HL-60 (cell line): ENCODE data around the gene ESR1.

Experiments used
- DNase-seq, 2 experiments: peaks; one replicate each; pipeline ENCODE4 v3.0.0-alpha.2; 2010 to 2020; ENCODE audit warnings: low read depth in 1 of 2, low spot score in 1 of 2
- H3K27ac ChIP-seq: fragments of 250-450 bp; sonication (Bioruptor Pico); replicated peaks from 2 replicates; pipeline ENCODE4 v1.5.1; 2020; ENCODE audit warnings: mild to moderate bottlenecking, moderate library complexity
- H3K27me3 ChIP-seq: fragments of 250-450 bp; sonication (Bioruptor Pico); 2 replicates; pipeline ENCODE4 v1.5.1; 2021; ENCODE audit warnings: mild to moderate bottlenecking, moderate library complexity; ENCODE audit not compliant: insufficient read depth, poor library complexity, severe bottlenecking
- H3K4me3 ChIP-seq: replicated peaks from 2 replicates; pipeline ENCODE4 v1.5.1; 2011; ENCODE audit warnings: mild to moderate bottlenecking, control low read depth, low read length; ENCODE audit not compliant: insufficient read depth
- CTCF ChIP-seq: IDR thresholded peaks from one replicate; pipeline ENCODE4 v1.5.1; 2011; ENCODE audit warnings: low read length, control low read depth, inconsistent platforms; ENCODE audit not compliant: insufficient read depth
- GABPA ChIP-seq: IDR thresholded peaks from 2 replicates; pipeline ENCODE4 v1.6.1; 2012; ENCODE audit warnings: low read depth
- POLR2AphosphoS5 ChIP-seq: IDR thresholded peaks from 2 replicates; pipeline ENCODE4 v1.6.1; 2012; ENCODE audit warnings: low read depth
- REST ChIP-seq: IDR thresholded peaks from 2 replicates; pipeline ENCODE4 v1.6.1; 2012; ENCODE audit warnings: low read depth; ENCODE audit not compliant: insufficient replicate concordance
- SPI1 ChIP-seq: IDR thresholded peaks from 2 replicates; pipeline ENCODE4 v1.6.1; 2012; ENCODE audit warnings: low read depth, mild to moderate bottlenecking, borderline replicate concordance

Gene ESR1

DNA sequence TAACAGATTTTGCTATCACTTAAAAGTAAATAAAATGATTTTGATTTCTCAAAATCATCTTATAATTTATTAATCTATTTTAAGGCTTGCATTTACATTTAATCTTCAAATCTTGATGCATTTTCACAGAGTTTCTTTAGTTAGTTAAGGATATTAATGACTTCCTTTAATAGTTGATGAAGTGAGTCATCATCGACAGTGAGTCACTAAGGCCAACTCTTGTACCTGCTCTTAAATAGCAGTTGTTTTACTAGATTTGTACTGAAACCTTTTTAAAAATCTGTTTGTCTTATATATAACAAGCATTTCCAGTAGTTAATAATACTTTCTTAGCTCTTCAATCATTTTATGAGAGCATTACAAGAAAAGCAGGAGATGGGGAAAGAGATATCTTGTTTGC lies 191.7 kb downstream of the ESR1 start:
- no peak overlapping the region for H3K4me3 ChIP-seq
- no peak for TF ChIP-seq SPI1
- no peak overlapping the region for H3K27ac ChIP-seq
- no peak for DNase-seq
- no peaks in the 10 kb centered on the region for H3K27me3 ChIP-seq

- H3K27ac ChIP-seq = no peak overlapping the region
- H3K27me3 ChIP-seq = no peaks in the 10 kb centered on the region
- no peak overlapping the region for H3K4me3 ChIP-seq
- TF ChIP-seq REST (no peak), CTCF (no peak)
- DNase-seq = no peak
Measured at GRCh38 chr6:152001408-152001807, 193.9 kb downstream of the ESR1 start.

DNA sequence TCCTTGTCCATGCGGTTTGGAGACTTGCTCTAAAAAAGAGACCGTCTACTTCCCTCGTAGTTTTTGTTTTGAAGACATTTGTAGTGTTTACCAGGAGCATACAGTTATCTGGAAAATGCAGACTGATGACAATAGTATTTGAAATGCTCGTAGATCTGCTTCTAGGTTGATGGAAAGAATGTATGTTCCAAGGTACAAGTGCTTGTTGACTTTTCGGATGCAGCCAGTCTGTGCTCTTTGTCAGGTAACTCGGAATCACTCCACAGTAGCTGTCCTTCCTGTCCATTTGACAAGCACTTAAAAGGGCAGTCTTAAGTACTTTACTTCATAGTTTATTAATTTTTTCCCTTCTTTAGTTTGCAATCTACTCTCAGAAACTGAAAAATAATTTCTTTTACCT lies 194.8 kb downstream of the ESR1 start:
- DNase-seq = no peak
- TF ChIP-seq SPI1 (no peak), REST (no peak), CTCF (no peak), GABPA (no peak), POLR2AphosphoS5 (no peak)
- no peak overlapping the region for H3K4me3 ChIP-seq
- H3K27ac ChIP-seq = no peak overlapping the region
- no peaks in the 10 kb centered on the region for H3K27me3 ChIP-seq

DNA sequence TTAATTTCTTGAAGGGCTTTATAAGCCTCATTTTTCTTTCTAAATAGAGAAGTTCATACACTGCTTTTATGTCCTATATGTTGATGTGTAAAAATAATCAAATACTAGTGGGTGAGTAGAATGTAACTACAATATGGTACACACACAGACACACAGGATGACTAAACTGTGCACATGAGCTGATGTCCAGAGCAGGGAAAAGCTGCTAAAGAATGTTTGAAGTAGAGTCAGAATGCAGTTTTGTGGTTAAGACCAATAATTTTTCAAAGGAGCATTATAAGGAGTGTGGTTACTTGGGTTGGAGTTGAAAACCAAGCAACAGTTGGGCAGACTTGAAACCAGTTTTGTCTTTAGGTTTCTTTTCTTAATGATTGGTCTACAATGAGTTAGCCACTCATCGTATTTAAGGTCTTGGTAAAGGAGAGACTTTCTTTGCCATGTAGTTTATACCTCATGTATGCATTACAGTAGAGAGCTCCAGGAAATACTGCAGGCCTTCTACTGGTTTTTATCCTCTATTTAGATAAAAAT lies 196.6 kb downstream of the ESR1 start:
- H3K27ac ChIP-seq = no peak overlapping the region
- no peak for DNase-seq
- H3K27me3 ChIP-seq = no peaks in the 10 kb centered on the region
- TF ChIP-seq GABPA (no peak), REST (no peak), SPI1 (no peak), CTCF (no peak), POLR2AphosphoS5 (no peak)
- no peak overlapping the region for H3K4me3 ChIP-seq
